ENCODE results near the gene USP13.

Gene USP13

GRCh38 chr3:179701176-179701827, 48.5 kb downstream of the USP13 start:
- no peak for DNase-seq

GRCh38 chr3:179702271-179702947, 49.6 kb downstream of the USP13 start:
- DNase-seq, result no peak

- DNase-seq, result no peak
Observed at GRCh38 chr3:179703816-179704215, 51.0 kb downstream of the USP13 start.

- DNase-seq, result no peak
Observed at GRCh38 chr3:179706233-179706632, 53.4 kb downstream of the USP13 start.

GRCh38 chr3:179710079-179710478, 57.2 kb downstream of the USP13 start:
- DNase-seq, result no peak

GRCh38 chr3:179713643-179714090, 60.8 kb downstream of the USP13 start:
- no peak for DNase-seq

- no peak for DNase-seq
Observed at GRCh38 chr3:179715582-179715981, 62.7 kb downstream of the USP13 start.

- no peak for DNase-seq
Observed at GRCh38 chr3:179716226-179716625, 63.4 kb downstream of the USP13 start.

- DNase-seq, result no peak
Observed at GRCh38 chr3:179716811-179717210, 64.0 kb downstream of the USP13 start.

GRCh38 chr3:179717219-179717618, 64.4 kb downstream of the USP13 start:
- DNase-seq, result no peak

- no peak for DNase-seq
Observed at GRCh38 chr3:179719048-179719734, 66.4 kb downstream of the USP13 start.

GRCh38 chr3:179720196-179720595, 67.4 kb downstream of the USP13 start:
- no peak for DNase-seq

- DNase-seq, result no peak
Observed at GRCh38 chr3:179723617-179724016, 70.8 kb downstream of the USP13 start.

- DNase-seq, result no peak
Observed at GRCh38 chr3:179726075-179726699, 73.3 kb downstream of the USP13 start.

GRCh38 chr3:179729086-179729485, 76.2 kb downstream of the USP13 start:
- no peak for DNase-seq

GRCh38 chr3:179729981-179730380, 77.1 kb downstream of the USP13 start:
- no peak for DNase-seq

GRCh38 chr3:179730506-179730905, 77.7 kb downstream of the USP13 start:
- DNase-seq, result no peak

GRCh38 chr3:179731544-179731943, 78.7 kb downstream of the USP13 start:
- peak; percentile 8 for DNase-seq

GRCh38 chr3:179732661-179733348, 80.0 kb downstream of the USP13 start:
- DNase-seq, result no peak

- no peak for DNase-seq
Observed at GRCh38 chr3:179733797-179734196, 81.0 kb downstream of the USP13 start.

- no peak for DNase-seq
Observed at GRCh38 chr3:179734497-179735281, 81.8 kb downstream of the USP13 start.

- no peak for DNase-seq
Observed at GRCh38 chr3:179735321-179735720, 82.5 kb downstream of the USP13 start.
